NCI-H524 treated with DMSO at 0.1 percent for 48 hours (cell line): ENCODE data around the gene GPR17.

Experiments used
- DNase-seq: peaks from one replicate; lab custom pipeline; 2025; lab: John Stamatoyannopoulos, UW

Gene GPR17

GRCh38 chr2:127654838-127655175 is 8.9 kb downstream of the GPR17 start:
- no peak for DNase-seq

GRCh38 chr2:127655209-127656073 is 9.5 kb downstream of the GPR17 start:
- peak; percentile 43 for DNase-seq

GRCh38 chr2:127656569-127657231 is 10.7 kb downstream of the GPR17 start:
- DNase-seq = no peak

- no peak for DNase-seq
Measured at GRCh38 chr2:127657232-127657595, 11.3 kb downstream of the GPR17 start.

GRCh38 chr2:127658146-127658545 is 12.2 kb downstream of the GPR17 start:
- DNase-seq = no peak

- no peak for DNase-seq
Measured at GRCh38 chr2:127658641-127659407, 12.9 kb downstream of the GPR17 start.

- DNase-seq = no peak
Measured at GRCh38 chr2:127659408-127660290, 13.7 kb downstream of the GPR17 start.

- DNase-seq = no peak
Measured at GRCh38 chr2:127660291-127660578, 14.3 kb downstream of the GPR17 start.

- no peak for DNase-seq
Measured at GRCh38 chr2:127661072-127661649, 15.2 kb downstream of the GPR17 start.

GRCh38 chr2:127661949-127662510 is 16.1 kb downstream of the GPR17 start:
- DNase-seq = no peak

- no peak for DNase-seq
Measured at GRCh38 chr2:127662937-127663565, 17.1 kb downstream of the GPR17 start.

GRCh38 chr2:127663566-127664064 is 17.7 kb downstream of the GPR17 start:
- DNase-seq = no peak

GRCh38 chr2:127664065-127664894 is 18.3 kb downstream of the GPR17 start:
- DNase-seq = no peak

- no peak for DNase-seq
Measured at GRCh38 chr2:127664895-127665225, 18.9 kb downstream of the GPR17 start.

- DNase-seq = no peak
Measured at GRCh38 chr2:127665267-127665893, 19.4 kb downstream of the GPR17 start.

- DNase-seq = no peak
Measured at GRCh38 chr2:127669056-127669455, 23.1 kb downstream of the GPR17 start.

GRCh38 chr2:127670055-127670956 is 24.4 kb downstream of the GPR17 start:
- DNase-seq = no peak

GRCh38 chr2:127670957-127671290 is 25.0 kb downstream of the GPR17 start:
- no peak for DNase-seq
